Activated T-cell treated with anti-CD3 and anti-CD28 coated beads, Interleukin-2, amount 50 U/mL, for 72 hours (primary cell): ENCODE results near the gene CYP27B1. TPM values are rescaled to one million over a fixed set of nuclear protein-coding genes. Genes with fewer than 3 reads are reported as not detected.

Source experiments
- ATAC-seq, 2 donors: fragments of 150-1000 bp; cut with Tn5 transposase; replicated peaks in 1 of 2; 2 replicates each; pipeline ENCODE4 v1.10.0; 2021; ENCODE audit warnings: moderate library complexity in 2 of 2, mild to moderate bottlenecking in 1 of 2
- DNase-seq, 2 donors: peaks; one replicate each; pipeline ENCODE4 v3.0.0; 2021 to 2022; ENCODE audit warnings: mixed read lengths in 1 of 2
- H3K27ac Mint-ChIP-seq: one replicate; pipeline ENCODE4 v1.8.0; 2022; ENCODE audit warnings: mild to moderate bottlenecking, moderate library complexity, mixed read lengths
- H3K27me3 Mint-ChIP-seq: one replicate; pipeline ENCODE4 v1.8.0; 2022; ENCODE audit warnings: low read depth, mixed read lengths
- H3K36me3 Mint-ChIP-seq, 2 donors: one replicate each; pipeline ENCODE4 v1.8.0; 2022; ENCODE audit warnings: mixed read lengths in 2 of 2, mild to moderate bottlenecking in 1 of 2; ENCODE audit not compliant: insufficient read depth in 2 of 2
- H3K4me1 Mint-ChIP-seq: one replicate; pipeline ENCODE4 v1.8.0; 2022; ENCODE audit warnings: low read depth, mixed read lengths
- H3K4me3 Mint-ChIP-seq, 2 donors: one replicate each; pipeline ENCODE4 v1.8.0; 2022; ENCODE audit warnings: mild to moderate bottlenecking in 2 of 2, mixed read lengths in 2 of 2, moderate library complexity in 2 of 2
- H3K9me3 Mint-ChIP-seq, 2 donors: one replicate each; pipeline ENCODE4 v1.8.0; 2022; ENCODE audit warnings: mixed read lengths in 2 of 2
- total RNA-seq, 2 donors: library from RNA; stranded (reverse); gene quantifications; one replicate each; pipeline ENCODE4 v1.2.3, GENCODE V29; 2022

Gene CYP27B1
- total RNA-seq, 2 donors from 2014 or later = 11.1 to 14.7 TPM

DNA sequence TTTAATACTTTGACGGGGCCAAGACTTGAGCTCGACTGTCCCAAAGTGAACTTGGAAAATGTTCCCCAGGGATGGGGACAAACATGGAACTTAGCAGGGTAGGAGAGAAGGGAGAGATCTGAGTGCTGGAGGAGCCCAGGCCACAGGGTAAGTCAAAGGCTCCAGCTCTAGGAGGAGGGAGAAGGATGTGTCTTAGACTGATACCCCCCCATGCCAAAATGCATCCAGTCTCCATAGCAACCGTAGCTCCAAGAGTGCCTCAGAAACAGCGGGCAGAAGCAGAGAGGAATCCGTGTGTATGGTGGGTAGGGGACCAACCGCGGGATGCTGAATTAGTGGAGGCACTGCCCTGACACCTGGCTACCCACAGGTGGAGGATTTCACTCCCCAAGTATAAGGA, 27.5 kb downstream of the CYP27B1 start:
- Mint-ChIP-seq H3K4me1 (peaks cover 50% of the 10 kb centered on the region), H3K9me3 (no peaks in the 10 kb centered on the region), H3K27ac (peak overlapping the region; percentile 75), H3K36me3 (peaks cover 2 to 6% of the 10 kb centered on the region in 2 donors), H3K4me3 (peak overlapping the region; percentile 56 to 61), H3K27me3 (no peaks in the 10 kb centered on the region)
- ATAC-seq (no peak), DNase-seq (no peak)

DNA sequence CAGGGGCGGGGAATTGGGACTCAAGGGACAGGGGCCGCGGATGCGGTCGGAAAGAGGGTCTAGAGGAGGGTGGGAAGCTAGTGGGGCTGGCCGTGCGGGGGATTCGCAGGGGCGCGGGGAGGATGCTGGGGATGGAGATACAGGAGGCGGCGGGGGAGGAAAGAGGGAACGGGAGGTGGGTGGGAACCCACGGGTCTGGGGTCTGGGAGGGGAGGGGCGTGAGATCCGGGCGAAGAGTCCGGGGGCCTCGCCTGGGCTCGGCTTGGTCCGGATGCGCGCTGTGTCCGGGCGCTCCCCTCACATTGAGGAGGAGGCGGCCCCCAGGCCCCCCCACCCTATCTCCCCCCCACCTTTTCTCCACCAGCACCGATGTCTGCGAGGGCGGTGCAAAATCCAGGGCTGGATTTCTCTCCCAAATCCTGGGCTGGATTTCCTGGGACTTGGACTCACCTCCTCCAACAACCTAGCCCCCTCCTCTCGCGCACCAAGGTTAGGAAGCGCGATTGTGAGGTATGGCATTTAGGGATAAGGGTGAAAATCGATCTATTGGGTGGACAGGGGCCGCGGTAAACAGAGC, 28.1 kb downstream of the CYP27B1 start, which contains the start of gene AGAP2:
Gene AGAP2, minus strand, starts transcription at position 82 of the 577 bp plus-strand sequence. CDS start 496 bp downstream, outside the sequence.
- no peaks in the 10 kb centered on the region for H3K9me3 Mint-ChIP-seq
- no peak for DNase-seq
- H3K4me1 Mint-ChIP-seq = peaks cover 45% of the 10 kb centered on the region
- H3K27me3 Mint-ChIP-seq = no peaks in the 10 kb centered on the region
- peak within 1 kb of the TSS; percentile 75 for H3K27ac Mint-ChIP-seq
- H3K36me3 Mint-ChIP-seq = peaks cover 2 to 7% of the 10 kb centered on the region in 2 donors
- ATAC-seq = no peak
- H3K4me3 Mint-ChIP-seq = peak within 1 kb of the TSS; percentile 56 to 61

DNA sequence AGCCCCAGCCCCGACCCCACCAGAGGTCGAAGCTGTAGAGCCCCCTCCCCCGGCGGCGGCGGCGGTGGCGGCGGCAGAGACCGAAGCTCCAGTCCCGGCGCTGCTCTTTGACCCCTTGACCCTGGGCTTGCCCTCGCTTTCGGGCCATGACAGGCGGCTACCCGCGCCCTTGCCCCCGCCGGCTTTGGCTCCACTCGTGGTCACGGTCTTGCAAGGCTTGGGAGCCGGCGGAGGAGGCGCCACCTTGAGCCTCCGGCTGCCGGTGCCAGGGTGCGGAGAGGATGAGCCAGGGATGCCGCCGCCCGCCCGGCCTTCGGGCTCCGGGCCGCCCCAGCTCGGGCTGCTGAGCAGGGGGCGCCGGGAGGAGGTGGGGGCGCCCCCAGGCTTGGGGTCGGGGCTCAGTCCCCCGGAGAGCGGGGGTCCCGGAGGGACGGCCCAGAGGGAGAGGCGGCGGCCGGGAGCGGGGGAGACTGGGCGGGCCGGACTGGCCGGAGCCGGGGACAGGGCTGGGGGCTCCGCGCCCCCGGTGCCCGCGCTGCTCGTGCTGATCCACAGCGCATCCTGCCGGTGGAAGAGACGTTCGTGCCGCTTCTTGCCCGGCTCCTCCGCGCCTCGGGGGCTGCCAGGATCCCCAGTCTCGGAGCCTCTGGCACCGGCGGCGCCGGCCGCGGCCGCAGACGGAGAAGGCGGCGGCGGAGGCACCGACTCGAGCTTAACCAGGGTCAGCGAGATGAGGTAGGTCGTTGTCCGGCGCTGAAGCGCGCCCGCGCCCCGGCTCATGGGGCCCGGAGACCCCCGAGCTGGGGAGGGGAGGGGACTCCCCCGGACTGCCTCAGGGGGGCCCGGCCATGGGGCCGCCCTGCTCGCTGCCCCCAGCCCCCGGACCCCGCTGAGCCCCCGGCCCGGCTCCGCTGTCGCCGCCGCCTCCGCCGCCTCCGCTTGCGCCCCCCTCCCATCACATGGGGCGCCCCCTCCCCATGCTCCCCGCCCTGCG, 29.1 kb downstream of the CYP27B1 start:
- DNase-seq = no peak
- Mint-ChIP-seq H3K4me1 (peaks cover 45% of the 10 kb centered on the region), H3K27ac (no peak overlapping the region), H3K4me3 (no peak overlapping the region), H3K9me3 (no peaks in the 10 kb centered on the region), H3K36me3 (peaks cover 2 to 7% of the 10 kb centered on the region in 2 donors), H3K27me3 (no peaks in the 10 kb centered on the region)
- ATAC-seq = no peak

DNA sequence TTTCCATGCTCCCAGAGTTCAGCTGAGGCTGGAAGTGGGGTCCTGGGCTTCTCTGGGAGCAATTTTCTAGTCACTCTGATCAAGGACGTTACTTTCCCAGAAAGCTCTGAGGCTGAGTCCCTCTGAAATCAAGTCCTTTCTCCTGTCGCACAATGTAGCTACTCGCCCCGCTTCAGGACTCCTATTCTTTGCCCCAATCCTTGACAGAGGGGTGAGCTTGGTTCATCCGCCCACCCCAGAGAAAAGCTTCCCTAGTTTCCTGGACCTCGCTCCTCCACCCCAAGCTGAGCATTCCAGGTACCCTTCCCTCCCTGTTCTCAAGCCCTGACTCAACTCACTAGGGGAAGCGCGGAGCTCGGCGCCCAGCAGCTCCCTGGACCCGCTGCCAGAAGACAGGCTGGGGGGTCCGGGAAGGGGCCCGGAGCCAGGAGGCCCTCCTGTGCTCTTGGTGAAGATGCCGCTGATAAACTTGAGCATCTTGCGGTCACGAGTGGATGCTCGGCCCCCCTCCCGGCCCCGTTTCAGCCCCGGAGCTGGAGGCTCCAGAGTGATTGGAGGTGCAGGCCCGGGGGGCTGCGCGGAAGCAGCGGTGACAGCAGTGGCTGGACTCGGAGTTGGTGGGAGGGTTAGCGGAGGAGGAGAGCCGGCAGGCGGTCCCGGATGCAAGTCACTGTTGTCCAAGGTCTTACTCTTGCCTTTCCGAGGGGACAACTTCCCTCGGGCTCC, 30.0 kb downstream of the CYP27B1 start:
- Mint-ChIP-seq H3K27ac (no peak overlapping the region), H3K9me3 (no peaks in the 10 kb centered on the region), H3K27me3 (no peaks in the 10 kb centered on the region), H3K4me3 (no peak overlapping the region), H3K36me3 (peaks cover 2 to 7% of the 10 kb centered on the region in 2 donors), H3K4me1 (peaks cover 36% of the 10 kb centered on the region)
- DNase-seq (no peak), ATAC-seq (no peak)

DNA sequence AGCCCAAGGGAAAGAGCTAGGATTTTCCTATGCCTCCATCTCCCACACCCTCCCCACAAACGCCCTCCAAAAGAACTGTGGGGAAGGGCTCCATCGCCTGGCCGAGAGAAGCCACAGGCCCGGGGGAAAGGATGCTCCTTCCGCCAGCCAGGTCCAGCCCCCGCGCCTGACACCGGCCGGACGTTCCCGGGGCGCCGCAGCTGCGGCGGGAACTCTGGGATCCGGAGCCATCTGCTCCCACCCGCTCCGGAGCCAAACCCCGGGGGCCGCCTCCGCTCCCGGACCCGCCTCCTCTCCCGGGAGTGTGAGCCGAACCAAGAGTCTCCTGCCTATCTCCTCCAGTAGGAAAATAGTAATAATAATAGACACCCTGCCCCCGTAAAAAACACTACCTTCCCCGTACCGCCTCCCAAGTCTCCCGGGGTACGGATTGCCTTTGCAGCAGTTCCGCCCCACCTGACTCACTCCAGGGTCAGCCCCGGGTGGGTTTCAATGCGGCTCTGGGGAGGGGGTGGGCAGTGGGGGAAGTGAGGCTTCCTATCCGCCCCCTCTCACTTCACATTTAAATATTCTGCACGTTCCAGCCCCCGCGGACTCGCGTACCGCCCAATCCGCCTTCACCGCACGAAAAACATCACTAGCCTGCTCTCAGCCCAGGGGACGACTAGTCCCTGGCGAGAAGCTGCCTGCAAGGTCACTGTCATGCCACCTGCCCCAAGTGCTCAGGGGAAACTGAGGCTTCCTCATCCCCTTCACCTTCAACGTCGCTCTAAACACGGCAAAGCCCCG, 30.7 kb downstream of the CYP27B1 start:
- ATAC-seq (no peak), DNase-seq (no peak)
- Mint-ChIP-seq H3K4me3 (no peak overlapping the region), H3K36me3 (peaks cover 2 to 11% of the 10 kb centered on the region in 2 donors), H3K4me1 (peaks cover 32% of the 10 kb centered on the region), H3K27me3 (no peaks in the 10 kb centered on the region), H3K27ac (no peak overlapping the region), H3K9me3 (no peaks in the 10 kb centered on the region)

DNA sequence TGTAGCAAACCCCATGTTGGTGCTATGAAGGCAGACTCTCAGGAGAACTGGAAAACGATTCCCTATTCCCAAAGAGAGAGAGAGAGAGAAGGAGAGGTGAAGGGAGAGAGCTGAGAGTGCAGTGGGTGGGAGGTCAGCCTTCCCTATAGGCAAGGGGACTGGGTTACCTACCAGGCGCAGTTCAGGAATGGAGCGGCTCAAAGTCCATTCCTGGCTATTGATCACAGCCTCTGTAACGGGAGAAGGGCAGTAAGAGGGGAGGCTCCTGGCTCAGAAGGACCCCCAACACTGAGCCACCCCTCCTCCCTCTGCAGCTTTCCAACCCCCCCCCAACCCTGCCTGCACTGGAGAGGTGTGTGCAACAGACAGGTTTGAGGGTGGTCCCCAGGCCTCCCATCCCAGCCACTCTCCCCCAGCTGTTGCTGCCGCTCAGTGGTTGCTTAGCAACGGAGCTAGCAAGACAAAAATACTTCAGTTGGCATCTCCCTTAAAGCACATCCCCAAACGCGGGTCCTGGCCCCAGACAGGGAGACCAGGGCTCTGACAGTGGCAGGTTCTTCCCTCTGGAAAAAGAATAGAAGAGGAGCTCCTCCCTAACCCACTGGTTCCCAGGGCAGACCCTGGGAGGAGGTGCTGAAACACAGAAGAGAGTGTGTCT, 31.6 kb downstream of the CYP27B1 start:
- peaks cover 2 to 10% of the 10 kb centered on the region in 2 donors for H3K36me3 Mint-ChIP-seq
- peak overlapping the region; percentile 6 for H3K27ac Mint-ChIP-seq
- H3K27me3 Mint-ChIP-seq = no peaks in the 10 kb centered on the region
- DNase-seq (no peak), ATAC-seq (no peak)
- H3K4me3 Mint-ChIP-seq = no peak overlapping the region
- H3K9me3 Mint-ChIP-seq = no peaks in the 10 kb centered on the region
- peaks cover 24% of the 10 kb centered on the region for H3K4me1 Mint-ChIP-seq

DNA sequence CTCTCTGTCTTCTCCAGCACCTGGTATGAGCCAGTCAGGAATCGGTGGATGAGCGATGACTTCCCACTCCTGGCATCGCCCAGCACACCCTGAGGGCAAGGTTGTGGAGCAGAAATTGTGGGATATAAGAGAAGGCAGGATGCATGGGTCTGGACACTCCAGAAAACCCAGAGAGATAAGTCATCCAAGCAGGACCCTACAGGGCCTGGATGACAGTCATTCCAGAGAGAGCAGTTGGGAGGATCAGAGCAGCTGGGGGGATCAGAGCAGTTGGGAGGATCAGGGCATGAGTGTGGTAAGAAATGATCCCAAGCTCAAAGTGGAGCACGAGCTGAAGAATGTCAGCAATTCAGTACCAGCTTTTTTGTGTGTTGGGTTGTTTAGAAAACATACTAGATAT, 32.3 kb downstream of the CYP27B1 start:
- Mint-ChIP-seq H3K4me1 (peaks cover 16% of the 10 kb centered on the region), H3K4me3 (no peak overlapping the region), H3K27me3 (no peaks in the 10 kb centered on the region), H3K36me3 (peaks cover 2 to 10% of the 10 kb centered on the region in 2 donors), H3K9me3 (no peaks in the 10 kb centered on the region), H3K27ac (peak overlapping the region; percentile 14)
- ATAC-seq (no peak), DNase-seq (no peak)

DNA sequence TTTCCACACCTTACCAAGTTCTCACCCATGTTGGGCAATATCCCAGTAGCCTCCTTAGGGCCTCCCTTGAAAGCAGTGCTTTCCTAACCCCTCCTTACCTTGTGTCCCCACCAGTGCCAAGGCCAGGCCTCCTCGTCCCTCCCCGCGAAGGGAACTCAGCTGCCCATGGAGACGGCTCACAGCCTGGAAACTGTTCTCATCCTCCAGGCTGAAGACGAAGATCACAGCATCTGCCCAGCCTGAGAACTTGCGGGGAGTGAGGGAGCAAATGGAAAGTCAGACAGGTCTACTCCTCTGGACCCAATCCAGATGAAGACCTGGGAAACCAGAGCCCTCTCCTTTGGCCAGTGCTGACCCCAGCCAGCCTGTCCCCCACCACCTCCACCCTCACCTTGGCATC, 33.0 kb downstream of the CYP27B1 start:
- H3K27ac Mint-ChIP-seq = no peak overlapping the region
- H3K27me3 Mint-ChIP-seq = no peaks in the 10 kb centered on the region
- no peaks in the 10 kb centered on the region for H3K9me3 Mint-ChIP-seq
- no peak for ATAC-seq
- peaks cover 10% of the 10 kb centered on the region for H3K4me1 Mint-ChIP-seq
- DNase-seq = no peak
- H3K4me3 Mint-ChIP-seq = no peak overlapping the region
- peaks cover 4 to 10% of the 10 kb centered on the region in 2 donors for H3K36me3 Mint-ChIP-seq

DNA sequence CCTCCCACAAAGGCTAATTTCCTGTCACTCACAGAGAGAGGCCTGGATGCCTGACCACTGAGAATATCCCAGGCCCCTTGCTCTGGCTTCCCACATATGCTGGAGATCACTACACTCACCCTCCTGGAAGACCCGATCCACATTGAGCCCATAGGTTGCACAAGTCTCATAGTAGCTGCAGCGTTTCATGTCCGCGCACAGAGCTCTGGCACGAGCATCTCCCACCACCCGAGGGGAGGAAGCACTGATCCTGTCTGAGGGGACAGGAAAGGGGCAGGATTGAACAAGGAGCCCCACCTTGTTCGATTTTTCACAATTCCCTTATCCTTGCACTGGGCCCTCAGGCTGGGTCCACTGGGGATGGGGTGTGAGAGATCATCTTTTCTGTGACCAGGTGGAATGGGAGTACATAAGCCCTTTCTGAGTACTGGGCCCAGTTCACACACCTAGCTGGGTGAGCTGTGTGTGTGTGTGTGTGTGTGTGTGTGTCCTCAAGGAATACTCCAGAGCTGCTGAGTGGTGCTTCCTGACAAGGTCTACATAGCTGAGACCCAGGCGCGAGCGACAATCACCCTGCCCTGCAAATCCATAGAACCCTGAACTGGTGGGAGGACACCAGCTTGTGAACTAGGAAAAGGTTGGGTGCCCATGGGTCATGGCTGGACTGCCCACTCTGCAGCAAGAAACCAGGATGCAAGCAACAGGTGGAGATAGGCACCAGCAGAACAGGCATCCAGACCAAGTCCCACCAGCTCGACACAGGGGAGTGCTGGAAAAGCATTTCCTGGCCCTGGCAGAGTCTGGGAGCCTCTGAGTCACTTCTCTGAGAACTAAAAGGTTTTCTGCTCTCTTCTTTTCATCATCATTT, 33.9 kb downstream of the CYP27B1 start:
- ATAC-seq = no peak
- no peak for DNase-seq
- H3K36me3 Mint-ChIP-seq = peaks cover 6 to 12% of the 10 kb centered on the region in 2 donors
- peaks cover 9% of the 10 kb centered on the region for H3K4me1 Mint-ChIP-seq
- H3K9me3 Mint-ChIP-seq = no peaks in the 10 kb centered on the region
- no peak overlapping the region for H3K27ac Mint-ChIP-seq
- no peak overlapping the region for H3K4me3 Mint-ChIP-seq
- H3K27me3 Mint-ChIP-seq = no peaks in the 10 kb centered on the region

DNA sequence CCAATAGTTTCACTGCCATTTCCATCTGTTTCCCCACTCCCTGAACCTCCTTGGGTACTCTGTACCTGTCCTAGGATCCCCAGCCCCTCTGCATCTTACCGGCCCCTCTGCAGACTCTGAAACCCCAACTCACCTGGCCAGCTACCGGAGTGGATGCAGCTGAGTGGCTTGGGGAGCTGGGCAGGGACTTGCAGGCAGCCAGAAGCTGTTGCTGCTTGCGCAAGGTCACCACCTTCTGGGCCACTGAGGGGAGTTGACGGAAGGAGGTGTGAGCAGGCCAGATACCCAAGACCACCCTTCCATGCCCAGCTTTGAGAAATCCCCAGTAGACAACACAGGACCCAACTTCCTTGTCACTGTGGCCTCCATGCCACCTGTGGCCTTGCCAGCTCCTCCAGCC, 34.6 kb downstream of the CYP27B1 start:
- Mint-ChIP-seq H3K4me3 (no peak overlapping the region), H3K9me3 (no peaks in the 10 kb centered on the region), H3K27me3 (no peaks in the 10 kb centered on the region), H3K4me1 (peaks cover 9% of the 10 kb centered on the region), H3K27ac (no peak overlapping the region), H3K36me3 (peaks cover 10 to 16% of the 10 kb centered on the region in 2 donors)
- no peak for DNase-seq
- no peak for ATAC-seq

DNA sequence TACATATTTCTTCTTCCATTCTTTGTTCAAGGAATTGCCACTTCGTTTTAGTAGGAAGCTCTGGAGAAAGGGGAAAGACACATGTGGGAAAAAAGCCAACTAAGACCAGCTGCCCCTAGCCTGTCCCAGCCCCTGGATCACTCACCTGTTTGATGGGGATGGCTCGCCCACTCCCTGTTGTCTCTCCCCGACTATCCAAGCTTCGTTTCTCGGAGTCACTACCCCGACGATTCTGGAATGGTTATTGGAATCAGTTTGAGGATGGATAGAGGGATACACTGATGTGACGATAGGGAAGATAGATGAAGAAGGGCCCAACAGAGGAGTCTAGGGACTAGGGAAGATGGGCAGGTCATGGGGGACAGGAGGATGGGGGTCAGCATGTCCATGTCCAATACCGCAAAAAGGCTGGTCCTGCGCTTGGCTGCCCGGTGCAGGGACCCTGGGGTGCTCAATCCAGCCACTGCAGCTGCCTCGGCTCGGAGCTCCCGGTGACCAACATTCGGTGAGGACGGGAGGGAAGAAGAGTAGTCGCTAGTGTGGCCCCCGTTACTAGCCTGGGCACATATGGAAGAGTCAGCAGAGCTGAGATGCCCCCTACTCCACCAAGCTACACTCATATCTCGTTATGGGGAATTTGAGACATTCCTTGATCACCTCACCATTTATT, 35.3 kb downstream of the CYP27B1 start:
- no peak for ATAC-seq
- no peak for DNase-seq
- Mint-ChIP-seq H3K27ac (no peak overlapping the region), H3K4me3 (no peak overlapping the region), H3K27me3 (no peaks in the 10 kb centered on the region), H3K36me3 (peaks cover 10 to 14% of the 10 kb centered on the region in 2 donors), H3K9me3 (no peaks in the 10 kb centered on the region), H3K4me1 (peaks cover 4% of the 10 kb centered on the region)
